Liver (tissue), 3 donors: ENCODE measurements around the gene EMID1.

Source experiments
- ATF3 ChIP-seq: IDR thresholded peaks from 2 replicates; pipeline ENCODE4 v1.6.1; 2016; ENCODE audit warnings: antibody characterized with exemption
- CTCF ChIP-seq: fragments of 150-350 bp; IDR thresholded peaks from 2 replicates; pipeline ENCODE4 v1.5.1; 2017; ENCODE audit warnings: improper control_type of control experiment, low read depth, low read length; ENCODE audit not compliant: missing input control
- donor health status: healthy.
- donor health status: healthy.

GRCh38 chr22:29216011-29216872 is 10.5 kb downstream of the EMID1 start:
- no peak for TF ChIP-seq ATF3
- no peak for TF ChIP-seq CTCF
